Stimulated activated naive CD8-positive, alpha-beta T cell treated with anti-CD3 and anti-CD28 coated beads, Interleukin-15, Interleukin-2, amounts not matched to agents 100 ng/mL and 50 ng/mL, for 24 hours (primary cell): ENCODE results near the gene MRPS5.
A peak's percentile ranks its signal among the peaks of the same experiment; 100 is the strongest.

Experiments used
- H3K27ac Mint-ChIP-seq: one replicate; pipeline ENCODE4 v1.8.0; 2021; ENCODE audit warnings: mild to moderate bottlenecking, mixed read lengths
- H3K27me3 Mint-ChIP-seq: one replicate; pipeline ENCODE4 v1.8.0; 2021; ENCODE audit warnings: mixed read lengths
- H3K36me3 Mint-ChIP-seq: one replicate; pipeline ENCODE4 v1.8.0; 2021; ENCODE audit warnings: low read depth, mixed read lengths
- H3K4me1 Mint-ChIP-seq: one replicate; pipeline ENCODE4 v1.8.0; 2021; ENCODE audit warnings: low read depth, mixed read lengths
- H3K4me3 Mint-ChIP-seq: one replicate; pipeline ENCODE4 v1.8.0; 2021; ENCODE audit warnings: mild to moderate bottlenecking, mixed read lengths
- H3K9me3 Mint-ChIP-seq: one replicate; pipeline ENCODE4 v1.8.0; 2021; ENCODE audit warnings: mixed read lengths

Gene MRPS5

GRCh38 chr2:95049961-95050360 is 71.6 kb downstream of the MRPS5 start:
- peak overlapping the region; percentile 86 for H3K27ac Mint-ChIP-seq
- H3K27me3 Mint-ChIP-seq: no peaks in the 10 kb centered on the region
- peaks cover 71% of the 10 kb centered on the region for H3K4me1 Mint-ChIP-seq
- H3K36me3 Mint-ChIP-seq: peaks cover 3% of the 10 kb centered on the region
- no peaks in the 10 kb centered on the region for H3K9me3 Mint-ChIP-seq
- H3K4me3 Mint-ChIP-seq: no peak overlapping the region

- H3K4me3 Mint-ChIP-seq: no peak overlapping the region
- H3K9me3 Mint-ChIP-seq: no peaks in the 10 kb centered on the region
- peaks cover 3% of the 10 kb centered on the region for H3K36me3 Mint-ChIP-seq
- H3K4me1 Mint-ChIP-seq: peaks cover 71% of the 10 kb centered on the region
- H3K27ac Mint-ChIP-seq: peak overlapping the region; percentile 86
- H3K27me3 Mint-ChIP-seq: no peaks in the 10 kb centered on the region
These were observed 72.0 kb downstream of the MRPS5 start for GRCh38 chr2:95049683-95049955.

- Mint-ChIP-seq H3K9me3 (no peaks in the 10 kb centered on the region), H3K36me3 (peaks cover 3% of the 10 kb centered on the region), H3K4me1 (peaks cover 71% of the 10 kb centered on the region), H3K27ac (no peak overlapping the region), H3K27me3 (no peaks in the 10 kb centered on the region), H3K4me3 (no peak overlapping the region)
These were observed 72.6 kb downstream of the MRPS5 start for GRCh38 chr2:95048825-95049682.

GRCh38 chr2:95047629-95048510 is 73.7 kb downstream of the MRPS5 start:
- peaks cover 73% of the 10 kb centered on the region for H3K4me1 Mint-ChIP-seq
- H3K27me3 Mint-ChIP-seq: no peaks in the 10 kb centered on the region
- H3K27ac Mint-ChIP-seq: no peak overlapping the region
- no peak overlapping the region for H3K4me3 Mint-ChIP-seq
- no peaks in the 10 kb centered on the region for H3K9me3 Mint-ChIP-seq
- H3K36me3 Mint-ChIP-seq: peaks cover 3% of the 10 kb centered on the region

GRCh38 chr2:95046371-95047112 is 75.1 kb downstream of the MRPS5 start:
- Mint-ChIP-seq H3K36me3 (peaks cover 3% of the 10 kb centered on the region), H3K27me3 (no peaks in the 10 kb centered on the region), H3K4me3 (no peak overlapping the region), H3K9me3 (no peaks in the 10 kb centered on the region), H3K27ac (no peak overlapping the region), H3K4me1 (peaks cover 77% of the 10 kb centered on the region)

- Mint-ChIP-seq H3K27ac (no peak overlapping the region), H3K4me3 (no peak overlapping the region), H3K9me3 (no peaks in the 10 kb centered on the region), H3K36me3 (no peaks in the 10 kb centered on the region), H3K4me1 (peaks cover 63% of the 10 kb centered on the region), H3K27me3 (no peaks in the 10 kb centered on the region)
These were observed 77.0 kb downstream of the MRPS5 start for GRCh38 chr2:95044601-95045000.

DNA sequence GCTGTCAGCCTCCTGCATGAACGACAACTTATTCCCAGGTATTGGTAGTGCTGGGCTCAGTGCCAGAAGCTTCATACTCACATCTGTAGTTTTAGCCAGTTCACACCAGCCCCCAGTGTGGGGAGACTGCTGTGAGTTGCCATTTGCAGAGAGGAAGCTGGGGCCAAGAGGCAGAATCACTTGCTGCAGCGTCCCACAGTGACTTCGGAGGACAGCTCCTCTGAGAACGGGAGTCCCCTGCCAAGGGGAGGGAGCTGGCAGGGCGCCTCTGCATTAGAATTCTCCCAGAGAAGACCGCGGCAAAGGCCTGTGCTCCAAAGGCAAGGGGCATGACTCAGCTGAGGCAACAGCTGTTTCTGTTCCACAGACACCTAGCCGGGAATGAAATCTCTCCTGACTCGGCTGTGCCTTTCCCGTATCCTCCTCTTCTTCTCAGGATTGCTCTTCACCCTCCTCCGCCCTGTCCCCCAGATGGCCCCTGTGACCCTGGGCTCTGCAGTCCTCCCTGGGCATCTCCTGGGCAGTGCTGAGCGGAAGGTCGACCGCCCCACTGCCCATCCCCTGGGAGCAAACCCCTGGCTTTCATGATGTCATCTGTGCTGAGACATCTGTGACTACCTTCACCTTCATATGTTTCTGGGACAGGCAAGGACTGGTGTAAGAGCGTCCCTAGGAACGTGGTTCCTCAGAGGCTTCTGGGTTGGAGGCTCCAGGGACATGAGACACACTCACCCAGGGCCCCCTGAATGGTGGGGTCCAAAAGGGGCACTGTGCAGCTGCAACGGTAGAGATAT is 78.1 kb downstream of the MRPS5 start:
- Mint-ChIP-seq H3K9me3 (peaks cover 5% of the 10 kb centered on the region), H3K4me3 (no peak overlapping the region), H3K27me3 (no peaks in the 10 kb centered on the region), H3K27ac (no peak overlapping the region), H3K4me1 (peaks cover 65% of the 10 kb centered on the region), H3K36me3 (no peaks in the 10 kb centered on the region)

GRCh38 chr2:95042472-95043271 is 78.9 kb downstream of the MRPS5 start:
- Mint-ChIP-seq H3K9me3 (peaks cover 13% of the 10 kb centered on the region), H3K4me3 (no peak overlapping the region), H3K27me3 (no peaks in the 10 kb centered on the region), H3K27ac (no peak overlapping the region), H3K36me3 (peaks cover 3% of the 10 kb centered on the region), H3K4me1 (peaks cover 70% of the 10 kb centered on the region)

DNA sequence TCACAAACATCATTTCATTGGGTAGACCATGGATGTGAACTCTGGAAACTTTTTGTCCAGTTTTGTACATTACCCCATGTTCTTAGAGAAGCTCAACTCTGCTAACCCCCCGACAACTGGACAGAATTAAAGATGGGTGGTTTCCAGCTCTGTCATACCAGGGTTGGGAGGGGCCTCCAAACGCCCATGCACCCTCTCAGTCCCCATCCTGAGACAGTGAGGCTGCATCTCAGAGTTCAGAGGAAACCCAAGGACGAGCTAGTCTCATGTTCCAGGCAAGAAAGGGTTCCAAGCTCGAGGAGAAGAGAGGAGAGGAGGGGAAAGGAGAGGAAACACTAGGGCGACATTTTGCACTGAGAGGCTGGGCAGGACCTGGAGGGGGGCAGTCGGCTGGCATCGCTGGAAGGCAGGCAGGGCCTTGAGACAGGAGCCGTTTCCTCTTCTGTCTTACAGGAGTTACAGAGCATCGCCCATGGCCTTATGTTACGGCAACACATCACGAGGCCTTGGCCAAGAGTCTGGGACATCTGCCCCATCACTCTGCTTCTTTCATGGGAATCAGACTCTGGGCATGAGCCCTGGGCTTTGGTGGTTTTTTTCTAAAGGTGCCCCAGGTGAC is 79.7 kb downstream of the MRPS5 start:
- Mint-ChIP-seq H3K27ac (no peak overlapping the region), H3K27me3 (no peaks in the 10 kb centered on the region), H3K4me3 (no peak overlapping the region), H3K36me3 (peaks cover 7% of the 10 kb centered on the region), H3K4me1 (peaks cover 69% of the 10 kb centered on the region), H3K9me3 (peaks cover 20% of the 10 kb centered on the region)

GRCh38 chr2:95041060-95041823 is 80.4 kb downstream of the MRPS5 start:
- Mint-ChIP-seq H3K27me3 (no peaks in the 10 kb centered on the region), H3K4me1 (peaks cover 70% of the 10 kb centered on the region), H3K36me3 (peaks cover 7% of the 10 kb centered on the region), H3K9me3 (peaks cover 26% of the 10 kb centered on the region), H3K27ac (no peak overlapping the region), H3K4me3 (no peak overlapping the region)

- H3K36me3 Mint-ChIP-seq: peaks cover 7% of the 10 kb centered on the region
- H3K9me3 Mint-ChIP-seq: peaks cover 26% of the 10 kb centered on the region
- H3K4me1 Mint-ChIP-seq: peaks cover 71% of the 10 kb centered on the region
- H3K27me3 Mint-ChIP-seq: no peaks in the 10 kb centered on the region
- no peak overlapping the region for H3K4me3 Mint-ChIP-seq
- no peak overlapping the region for H3K27ac Mint-ChIP-seq
These were observed 81.2 kb downstream of the MRPS5 start for GRCh38 chr2:95040426-95040825.

- H3K4me1 Mint-ChIP-seq: peaks cover 74% of the 10 kb centered on the region
These were observed 81.6 kb downstream of the MRPS5 start for GRCh38 chr2:95039978-95040377.

DNA sequence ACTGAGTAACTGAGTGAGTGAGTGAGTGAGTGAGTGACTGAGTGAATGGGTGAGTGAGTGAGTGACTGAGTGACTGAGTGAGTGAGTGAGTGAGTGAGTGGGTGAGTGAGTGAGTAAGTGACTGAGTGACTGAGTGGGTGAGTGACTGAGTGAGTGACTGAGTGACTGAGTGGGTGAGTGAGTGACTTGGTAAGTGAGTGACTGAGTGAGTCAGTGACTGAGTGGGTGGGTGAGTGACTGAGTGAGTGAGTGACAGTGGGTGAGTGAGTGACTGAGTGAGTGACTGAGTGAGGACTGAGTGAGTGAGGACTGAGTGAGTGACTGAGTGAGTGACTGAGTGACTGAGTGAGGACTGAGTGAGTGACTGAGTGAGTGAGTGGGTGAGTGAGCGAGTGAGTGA is 82.2 kb downstream of the MRPS5 start:
- H3K4me1 Mint-ChIP-seq: peaks cover 74% of the 10 kb centered on the region
- H3K27me3 Mint-ChIP-seq: no peaks in the 10 kb centered on the region
- H3K4me3 Mint-ChIP-seq: no peak overlapping the region
- H3K9me3 Mint-ChIP-seq: peaks cover 26% of the 10 kb centered on the region
- H3K36me3 Mint-ChIP-seq: peaks cover 7% of the 10 kb centered on the region
- H3K27ac Mint-ChIP-seq: peak overlapping the region; percentile 91

More at GRCh38 chr2:95039978-95040377, 81.6 kb downstream of the MRPS5 start:
- peaks cover 26% of the 10 kb centered on the region for H3K9me3 Mint-ChIP-seq
- H3K36me3 Mint-ChIP-seq: peaks cover 7% of the 10 kb centered on the region
- H3K27ac Mint-ChIP-seq: no peak overlapping the region
- H3K4me3 Mint-ChIP-seq: no peak overlapping the region
- H3K27me3 Mint-ChIP-seq: no peaks in the 10 kb centered on the region
